A673 (cell line): ENCODE results near the gene LRRC2.

Experiments used
- CTCF ChIP-seq: fragments of 300-800, 200-600 bp; sonication (generic); conservative IDR thresholded peaks from 2 replicates; pipeline ENCODE4 v1.5.1; 2017; ENCODE audit warnings: low read depth, mild to moderate bottlenecking, antibody characterized with exemption, low read length, moderate library complexity, mixed read lengths
- EZH2 ChIP-seq: fragments of 200-600 bp; sonication (generic); IDR thresholded peaks from 2 replicates; pipeline ENCODE4 v1.6.1; 2017; ENCODE audit warnings: borderline replicate concordance, low read depth, mild to moderate bottlenecking, mixed read lengths, antibody characterized with exemption, low read length; ENCODE audit not compliant: poor library complexity, severe bottlenecking

GRCh38 chr3:46466273-46466672, 99.8 kb downstream of the LRRC2 start:
- TF ChIP-seq CTCF (no peak), EZH2 (no peak)
